AG20443 (cell line): ENCODE results near the gene ADGRL2.
A peak's percentile ranks its signal among the peaks of the same experiment; 100 is the strongest.
"Not testable (repeated sequence)": the region's sequence is repeated elsewhere in the genome, so short reads cannot be mapped to it uniquely, and the experiment has no call there.

Source experiments
- DNase-seq: peaks from one replicate; pipeline ENCODE4 v3.0.0; 2012; ENCODE audit warnings: low spot score, mixed read lengths

The ADGRL2 gene

GRCh38 chr1:81848880-81849682, 48.3 kb downstream of the ADGRL2 start:
- no peak for DNase-seq

- no peak for DNase-seq
These were observed 49.3 kb downstream of the ADGRL2 start for GRCh38 chr1:81850031-81850430.

- DNase-seq: no peak
These were observed 49.8 kb downstream of the ADGRL2 start for GRCh38 chr1:81850495-81850894.

GRCh38 chr1:81851217-81851616, 50.5 kb downstream of the ADGRL2 start:
- DNase-seq: no peak

GRCh38 chr1:81852961-81853360, 52.2 kb downstream of the ADGRL2 start:
- no peak for DNase-seq

GRCh38 chr1:81867235-81867634, 66.5 kb downstream of the ADGRL2 start:
- DNase-seq: no peak

GRCh38 chr1:81869307-81869706, 68.6 kb downstream of the ADGRL2 start:
- no peak for DNase-seq

- not testable (repeated sequence) for DNase-seq
These were observed 70.4 kb downstream of the ADGRL2 start for GRCh38 chr1:81871091-81871490.

- peak; percentile 10 for DNase-seq
These were observed 73.2 kb downstream of the ADGRL2 start for GRCh38 chr1:81873946-81874345.

GRCh38 chr1:81874461-81874860, 73.7 kb downstream of the ADGRL2 start:
- no peak for DNase-seq

GRCh38 chr1:81874940-81875339, 74.2 kb downstream of the ADGRL2 start:
- no peak for DNase-seq

- DNase-seq: no peak
These were observed 76.4 kb downstream of the ADGRL2 start for GRCh38 chr1:81876901-81877733.

GRCh38 chr1:81877940-81878339, 77.2 kb downstream of the ADGRL2 start:
- no peak for DNase-seq

GRCh38 chr1:81878538-81878937, 77.8 kb downstream of the ADGRL2 start:
- no peak for DNase-seq

GRCh38 chr1:81880781-81881180, 80.0 kb downstream of the ADGRL2 start:
- DNase-seq: no peak

GRCh38 chr1:81885291-81885690, 84.6 kb downstream of the ADGRL2 start:
- DNase-seq: no peak

GRCh38 chr1:81886292-81886691, 85.6 kb downstream of the ADGRL2 start:
- DNase-seq: not testable (repeated sequence)

- no peak for DNase-seq
These were observed 86.8 kb downstream of the ADGRL2 start for GRCh38 chr1:81887421-81888144.

- DNase-seq: no peak
These were observed 88.4 kb downstream of the ADGRL2 start for GRCh38 chr1:81889166-81889565.

GRCh38 chr1:81894867-81895266, 94.1 kb downstream of the ADGRL2 start:
- no peak for DNase-seq

- DNase-seq: no peak
These were observed 98.6 kb downstream of the ADGRL2 start for GRCh38 chr1:81899214-81899821.

GRCh38 chr1:81907575-81907974, 106.8 kb downstream of the ADGRL2 start:
- DNase-seq: no peak
